HG02852 (cell line): Measurements from ENCODE around the gene SLC22A1.
"Not testable (repeated sequence)": the region's sequence is repeated elsewhere in the genome, so short reads cannot be mapped to it uniquely, and the experiment has no call there.

ENCODE experiments used
- ATAC-seq: cut with Tn5 transposase; IDR thresholded peaks from one replicate; pipeline ENCODE4 v1.9.1; 2021; ENCODE audit warnings: mild to moderate bottlenecking, moderate library complexity; ENCODE audit not compliant: unreplicated experiment

SLC22A1 gene

GRCh38 chr6:160121981-160122380 is 366 bp downstream of the SLC22A1 start:
- no peak for ATAC-seq

GRCh38 chr6:160122744-160123143 is 1.1 kb downstream of the SLC22A1 start:
- no peak for ATAC-seq

- ATAC-seq = no peak
Observed at GRCh38 chr6:160124007-160124406, 2.4 kb downstream of the SLC22A1 start.

DNA sequence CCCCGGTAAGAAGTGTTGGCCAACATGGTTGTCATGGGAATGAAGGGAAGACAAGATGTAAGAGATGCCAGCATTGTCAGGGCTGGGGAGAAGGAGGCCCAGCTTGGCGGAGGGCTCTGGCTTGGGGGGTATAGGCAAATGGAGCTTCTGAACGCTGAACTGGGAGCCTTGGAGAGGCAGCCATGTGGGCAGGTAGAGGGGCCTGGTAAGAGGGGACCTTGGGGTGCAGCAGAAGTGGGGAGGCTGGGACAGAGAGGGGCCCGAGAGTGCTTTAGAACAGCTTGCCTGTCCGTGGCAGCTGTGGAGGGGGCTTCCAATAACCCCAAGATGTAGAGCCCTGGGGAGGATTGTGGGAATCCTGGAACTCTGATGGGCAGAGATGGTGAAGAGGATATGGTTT is 3.0 kb downstream of the SLC22A1 start:
- no peak for ATAC-seq

GRCh38 chr6:160125105-160125504 is 3.5 kb downstream of the SLC22A1 start:
- ATAC-seq = not testable (repeated sequence)

GRCh38 chr6:160127270-160128124 is 5.9 kb downstream of the SLC22A1 start:
- ATAC-seq = no peak

DNA sequence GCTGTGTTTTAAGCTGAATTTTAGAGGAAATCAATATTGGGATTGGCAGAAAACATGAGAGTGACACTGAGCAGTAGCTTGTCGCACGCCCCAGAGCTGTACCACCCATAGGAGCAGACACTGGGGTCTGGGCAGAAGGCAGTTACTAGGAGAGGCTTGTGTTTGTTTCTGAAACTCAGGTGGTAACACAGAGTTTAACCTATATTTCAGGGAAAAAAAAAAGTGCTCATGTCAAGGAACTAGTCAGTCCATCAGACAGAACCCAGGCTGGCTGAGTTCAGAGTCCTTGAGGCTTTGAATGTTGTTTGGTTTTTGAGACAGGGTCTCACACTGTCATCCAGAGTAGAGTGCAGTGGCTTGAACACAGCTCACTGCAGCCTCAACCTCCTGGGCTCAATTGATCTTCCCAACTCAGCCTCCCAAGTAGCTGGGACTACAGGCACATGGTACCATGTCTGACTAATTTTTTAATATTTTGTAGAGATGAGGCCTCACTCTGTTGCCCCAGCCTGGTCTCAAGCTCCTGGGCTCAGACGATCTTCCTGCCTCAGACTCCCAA is 6.6 kb downstream of the SLC22A1 start:
- no peak for ATAC-seq

- no peak for ATAC-seq
Observed at GRCh38 chr6:160128879-160129516, 7.4 kb downstream of the SLC22A1 start.

DNA sequence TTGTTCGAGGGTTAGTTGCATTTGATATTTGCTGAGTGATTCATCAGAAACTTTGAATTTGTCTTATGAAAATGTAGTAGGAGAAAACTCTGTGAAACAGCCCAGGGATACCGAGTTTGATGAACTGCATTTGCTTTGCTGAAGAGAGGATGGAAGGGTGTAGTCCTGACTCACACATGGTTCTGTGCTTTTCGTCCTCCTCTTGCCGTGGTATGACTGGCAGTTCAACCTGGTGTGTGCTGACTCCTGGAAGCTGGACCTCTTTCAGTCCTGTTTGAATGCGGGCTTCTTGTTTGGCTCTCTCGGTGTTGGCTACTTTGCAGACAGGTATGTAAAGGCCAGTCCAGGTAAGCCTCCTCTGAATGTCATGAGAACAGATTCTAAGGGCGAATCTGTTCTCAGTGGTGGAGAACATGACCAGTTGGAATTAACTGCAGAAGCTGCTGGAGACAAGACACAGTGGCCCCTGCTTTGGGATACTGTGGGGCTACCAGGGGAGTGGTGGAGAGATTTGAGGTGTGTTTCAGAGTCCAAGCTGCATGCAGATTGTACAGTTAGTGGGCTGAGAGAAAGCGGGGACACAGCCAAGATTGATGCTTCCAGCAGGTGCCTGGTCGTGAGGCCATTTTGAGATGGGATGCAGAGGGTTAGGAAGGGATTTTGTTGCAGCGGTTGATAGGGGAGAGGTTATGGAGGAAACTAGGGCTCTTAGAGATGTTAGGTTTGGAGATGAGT is 8.4 kb downstream of the SLC22A1 start:
- no peak for ATAC-seq

GRCh38 chr6:160130729-160131484 is 9.3 kb downstream of the SLC22A1 start:
- ATAC-seq = no peak

- ATAC-seq = no peak
Observed at GRCh38 chr6:160131636-160132296, 10.2 kb downstream of the SLC22A1 start.

DNA sequence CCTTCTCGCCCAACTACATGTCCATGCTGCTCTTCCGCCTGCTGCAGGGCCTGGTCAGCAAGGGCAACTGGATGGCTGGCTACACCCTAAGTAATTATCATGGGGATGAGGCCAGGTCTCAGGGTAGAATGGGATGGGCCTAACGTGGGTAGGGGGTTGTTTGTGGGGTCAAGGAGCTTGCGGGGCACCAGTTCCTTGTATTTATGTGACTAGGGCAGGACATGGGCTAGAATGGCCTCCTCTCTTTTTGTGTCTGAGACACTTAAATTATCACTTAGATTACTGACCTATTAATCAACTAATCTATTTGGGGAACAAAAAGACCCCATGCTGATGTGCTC is 10.7 kb downstream of the SLC22A1 start:
- no peak for ATAC-seq

DNA sequence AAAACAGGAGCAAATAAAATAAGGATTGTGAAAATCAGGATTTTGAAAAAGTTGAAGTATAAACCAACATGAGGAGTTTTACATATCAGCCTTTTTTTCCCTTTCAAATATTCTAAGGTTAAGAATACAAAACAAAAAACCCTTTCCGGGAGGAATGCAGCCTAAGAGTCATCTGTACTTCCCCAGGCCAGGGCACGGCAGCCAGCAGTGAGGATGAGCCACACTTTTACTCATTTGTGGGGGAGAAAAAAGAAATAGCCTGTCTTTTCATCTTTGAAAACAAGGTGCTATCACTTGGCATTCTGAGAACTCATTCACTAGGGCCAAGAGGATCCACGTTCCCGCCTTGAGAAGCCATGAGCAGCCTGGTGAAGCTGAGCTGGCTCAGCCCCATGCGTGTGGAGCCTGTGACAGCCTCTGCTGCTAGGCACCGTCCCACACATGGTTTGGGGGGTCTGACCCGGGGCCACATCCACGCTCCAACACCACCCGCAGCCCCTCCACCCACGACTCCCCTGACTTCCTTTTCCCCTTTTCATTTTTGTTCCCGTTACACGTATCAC is 11.2 kb downstream of the SLC22A1 start:
- no peak for ATAC-seq

- ATAC-seq = no peak
Observed at GRCh38 chr6:160133441-160134336, 12.1 kb downstream of the SLC22A1 start.

DNA sequence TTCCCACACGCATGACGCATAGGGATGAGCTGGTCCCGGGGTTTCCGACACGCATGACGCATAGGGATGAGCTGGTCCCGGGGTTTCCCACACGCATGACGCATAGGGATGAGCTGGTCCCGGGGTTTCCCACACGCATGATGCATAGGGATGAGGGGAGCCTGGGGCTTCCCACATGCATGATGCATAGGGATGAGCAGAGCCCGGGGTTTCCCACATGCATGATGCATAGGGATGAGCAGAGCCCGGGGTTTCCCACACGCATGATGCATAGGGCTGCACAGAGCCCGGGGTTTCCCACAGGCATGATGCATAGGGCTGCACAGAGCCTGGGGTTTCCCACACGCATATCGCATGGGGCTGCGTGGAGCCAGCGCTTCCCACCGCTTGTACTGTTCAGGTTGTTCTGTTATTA is 12.7 kb downstream of the SLC22A1 start:
- not testable (repeated sequence) for ATAC-seq

GRCh38 chr6:160134779-160135547 is 13.3 kb downstream of the SLC22A1 start:
- ATAC-seq = no peak

DNA sequence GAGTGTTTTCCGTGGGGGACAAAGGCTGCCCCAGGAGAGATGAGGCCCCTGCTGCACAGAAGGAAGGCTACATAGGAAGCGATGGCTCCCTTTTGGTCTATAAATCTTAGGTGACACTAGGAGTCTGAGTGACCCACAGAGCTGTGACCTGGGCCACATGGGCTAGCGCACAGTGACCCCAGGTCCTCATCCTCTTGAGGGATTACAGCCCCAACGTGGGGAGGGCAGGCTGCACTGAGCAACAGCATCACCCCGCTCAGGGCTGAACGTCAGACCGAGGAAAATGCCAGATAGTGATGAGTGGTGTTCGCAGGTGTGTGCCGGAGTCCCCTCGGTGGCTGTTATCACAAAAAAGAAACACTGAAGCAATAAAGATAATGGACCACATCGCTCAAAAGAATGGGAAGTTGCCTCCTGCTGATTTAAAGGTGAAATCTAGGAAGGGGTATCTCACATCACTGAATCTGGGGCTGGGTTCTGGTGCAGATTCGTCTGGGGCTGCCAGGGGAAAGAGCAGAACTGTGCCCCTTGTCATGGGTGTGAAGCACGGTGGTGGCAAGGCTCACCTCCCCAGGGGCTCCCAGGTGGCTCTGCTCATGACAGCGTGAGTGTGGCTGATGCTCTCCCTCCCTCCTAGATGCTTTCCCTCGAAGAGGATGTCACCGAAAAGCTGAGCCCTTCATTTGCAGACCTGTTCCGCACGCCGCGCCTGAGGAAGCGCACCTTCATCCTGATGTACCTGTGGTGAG is 14.5 kb downstream of the SLC22A1 start:
- no peak for ATAC-seq
